GM18511 (cell line): ENCODE data around the gene POU6F2.
"Not testable (repeated sequence)": the region's sequence is repeated elsewhere in the genome, so short reads cannot be mapped to it uniquely, and the experiment has no call there.

Source experiments
- ATAC-seq: cut with Tn5 transposase; IDR thresholded peaks from one replicate; pipeline ENCODE4 v1.9.1; 2021; ENCODE audit warnings: mild to moderate bottlenecking, moderate library complexity; ENCODE audit not compliant: unreplicated experiment

POU6F2 gene

GRCh38 chr7:38978491-38978890, 782 bp downstream of the POU6F2 start:
- ATAC-seq, result no peak

- no peak for ATAC-seq
Measured at GRCh38 chr7:38992203-38992602, 14.5 kb downstream of the POU6F2 start.

- no peak for ATAC-seq
Measured at GRCh38 chr7:39001595-39001994, 23.9 kb downstream of the POU6F2 start.

- ATAC-seq, result no peak
Measured at GRCh38 chr7:39002755-39003154, 25.0 kb downstream of the POU6F2 start.

GRCh38 chr7:39005036-39005435, 27.3 kb downstream of the POU6F2 start:
- ATAC-seq, result no peak

- no peak for ATAC-seq
Measured at GRCh38 chr7:39005461-39005860, 27.8 kb downstream of the POU6F2 start.

- ATAC-seq, result not testable (repeated sequence)
Measured at GRCh38 chr7:39013049-39013939, 35.6 kb downstream of the POU6F2 start.

GRCh38 chr7:39016609-39017008, 38.9 kb downstream of the POU6F2 start:
- no peak for ATAC-seq

GRCh38 chr7:39017369-39017915, 39.7 kb downstream of the POU6F2 start:
- ATAC-seq, result no peak

- ATAC-seq, result no peak
Measured at GRCh38 chr7:39022796-39023195, 45.1 kb downstream of the POU6F2 start.

GRCh38 chr7:39027491-39027890, 49.8 kb downstream of the POU6F2 start:
- ATAC-seq, result no peak

GRCh38 chr7:39033885-39034624, 56.3 kb downstream of the POU6F2 start:
- no peak for ATAC-seq

- no peak for ATAC-seq
Measured at GRCh38 chr7:39035156-39035555, 57.4 kb downstream of the POU6F2 start.

- ATAC-seq, result no peak
Measured at GRCh38 chr7:39035903-39036302, 58.2 kb downstream of the POU6F2 start.

GRCh38 chr7:39042670-39043069, 65.0 kb downstream of the POU6F2 start:
- no peak for ATAC-seq

- ATAC-seq, result no peak
Measured at GRCh38 chr7:39043531-39043930, 65.8 kb downstream of the POU6F2 start.

GRCh38 chr7:39044489-39044888, 66.8 kb downstream of the POU6F2 start:
- ATAC-seq, result no peak

- no peak for ATAC-seq
Measured at GRCh38 chr7:39045231-39045630, 67.5 kb downstream of the POU6F2 start.

GRCh38 chr7:39051279-39051678, 73.6 kb downstream of the POU6F2 start:
- no peak for ATAC-seq

- no peak for ATAC-seq
Measured at GRCh38 chr7:39051707-39052106, 74.0 kb downstream of the POU6F2 start.

GRCh38 chr7:39054731-39055130, 77.0 kb downstream of the POU6F2 start:
- ATAC-seq, result no peak

- ATAC-seq, result no peak
Measured at GRCh38 chr7:39056153-39056552, 78.4 kb downstream of the POU6F2 start.
